ENCODE measurements around the gene CCDC85B.
A peak's percentile ranks its signal among the peaks of the same experiment; 100 is the strongest.
"Not testable (repeated sequence)": the region's sequence is repeated elsewhere in the genome, so short reads cannot be mapped to it uniquely, and the experiment has no call there.

CCDC85B gene

DNA sequence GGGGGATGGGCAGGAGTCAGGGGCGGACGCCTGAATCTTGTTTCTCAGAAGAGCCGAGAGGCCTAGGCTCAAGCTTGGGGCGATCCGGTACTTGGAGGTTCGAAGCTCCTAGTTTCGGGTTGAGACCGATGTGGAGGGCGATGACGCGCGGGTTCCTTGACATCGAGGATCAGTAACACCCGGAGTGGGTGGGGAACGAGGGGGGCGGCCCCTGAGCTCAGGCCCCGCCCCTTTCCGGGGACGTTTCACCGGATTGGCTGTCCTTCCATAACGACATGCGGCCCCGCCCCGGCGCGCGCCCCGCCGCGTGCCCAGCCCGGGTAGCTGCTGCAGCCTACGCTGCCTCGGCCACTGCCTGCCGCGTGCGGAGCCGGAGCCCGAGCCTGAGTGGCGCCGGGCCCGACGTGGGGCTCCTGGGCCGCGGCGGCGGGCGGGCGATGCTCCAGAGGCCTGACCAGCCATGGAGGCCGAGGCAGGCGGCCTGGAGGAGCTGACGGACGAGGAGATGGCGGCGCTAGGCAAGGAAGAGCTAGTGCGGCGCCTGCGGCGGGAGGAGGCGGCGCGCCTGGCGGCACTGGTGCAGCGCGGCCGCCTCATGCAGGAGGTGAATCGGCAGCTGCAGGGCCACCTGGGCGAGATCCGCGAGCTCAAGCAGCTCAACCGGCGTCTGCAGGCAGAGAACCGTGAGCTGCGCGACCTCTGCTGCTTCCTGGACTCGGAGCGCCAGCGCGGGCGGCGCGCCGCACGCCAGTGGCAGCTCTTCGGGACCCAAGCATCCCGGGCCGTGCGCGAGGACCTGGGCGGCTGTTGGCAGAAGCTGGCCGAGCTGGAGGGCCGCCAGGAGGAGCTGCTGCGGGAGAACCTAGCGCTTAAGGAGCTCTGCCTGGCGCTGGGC lies at the start of gene CCDC85B:
Gene CCDC85B, plus strand, starts transcription at position 350 of the 895 bp plus-strand sequence. Its CDS starts 111 bp downstream, at position 461.
- DNase-seq (ENCODE audit: low read depth), result peak; percentile 95

DNA sequence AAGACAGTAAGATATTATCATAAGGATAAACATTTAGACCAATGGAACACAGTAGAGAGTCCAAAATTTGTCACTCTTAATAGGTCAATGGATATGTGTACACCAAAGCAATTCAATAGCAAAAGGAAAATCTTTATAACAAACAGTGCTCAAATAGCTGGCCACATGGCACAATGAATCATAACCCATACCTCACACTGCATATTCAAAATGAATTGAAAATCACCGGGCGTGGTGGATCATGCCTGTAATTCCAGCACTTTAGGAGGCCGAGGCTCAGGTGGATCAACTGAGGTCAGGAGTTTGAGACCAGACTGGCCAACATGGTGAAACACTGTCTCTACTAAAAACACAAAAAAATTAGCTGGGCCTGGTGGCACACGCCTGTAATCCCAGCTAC lies 48.3 kb upstream of the CCDC85B start:
- DNase-seq (ENCODE audit: low read depth), result no peak

DNA sequence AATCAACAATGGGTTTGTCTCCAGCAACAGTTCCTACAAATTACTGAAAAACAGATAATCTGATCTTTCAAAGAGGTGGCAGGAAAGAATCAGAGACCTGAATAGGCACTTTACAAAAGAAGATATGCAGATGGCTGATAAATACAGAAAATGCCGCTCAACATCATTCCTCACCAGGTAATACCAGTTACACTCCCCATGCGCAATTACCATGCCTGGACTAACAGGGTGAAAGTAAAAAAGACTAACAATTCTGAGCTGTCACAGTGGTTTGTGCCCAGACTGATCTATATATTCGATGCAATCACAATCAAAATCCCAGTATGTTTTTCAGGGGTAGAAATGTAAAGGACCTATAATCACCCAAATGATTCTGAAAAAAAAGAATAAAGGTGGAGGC lies 46.7 kb upstream of the CCDC85B start:
- no peak for DNase-seq (ENCODE audit: low read depth)

DNA sequence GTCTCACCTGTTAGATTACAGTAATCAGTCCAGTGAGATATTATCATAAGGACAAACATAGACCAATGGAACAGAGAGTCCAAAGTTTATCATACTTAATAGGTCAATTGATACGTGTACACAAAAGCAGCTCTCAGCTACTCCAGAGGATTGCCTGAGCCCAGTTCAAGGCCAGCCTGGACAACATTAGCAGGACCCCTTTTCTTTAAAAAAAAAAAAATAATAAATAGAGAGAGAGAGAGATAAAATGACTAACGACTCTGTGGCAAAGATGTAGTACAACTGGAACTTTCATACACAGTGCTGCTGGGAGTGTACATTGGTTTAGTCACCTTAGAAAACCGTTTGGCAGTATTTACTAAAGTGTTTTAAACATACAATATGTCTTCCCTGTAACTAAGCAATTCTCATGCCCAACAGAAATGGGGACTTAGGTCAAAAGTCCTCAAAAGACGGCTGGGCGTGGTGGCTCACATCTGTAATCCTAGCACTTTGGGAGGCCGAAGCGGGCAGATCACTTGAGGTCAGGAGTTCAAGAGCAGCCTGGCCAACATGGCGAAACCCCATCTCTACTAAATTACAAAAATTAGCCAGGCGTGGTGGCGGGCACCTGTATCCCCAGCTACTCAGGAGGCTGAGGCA lies 46.1 kb upstream of the CCDC85B start:
- no peak for DNase-seq (ENCODE audit: low read depth)

DNA sequence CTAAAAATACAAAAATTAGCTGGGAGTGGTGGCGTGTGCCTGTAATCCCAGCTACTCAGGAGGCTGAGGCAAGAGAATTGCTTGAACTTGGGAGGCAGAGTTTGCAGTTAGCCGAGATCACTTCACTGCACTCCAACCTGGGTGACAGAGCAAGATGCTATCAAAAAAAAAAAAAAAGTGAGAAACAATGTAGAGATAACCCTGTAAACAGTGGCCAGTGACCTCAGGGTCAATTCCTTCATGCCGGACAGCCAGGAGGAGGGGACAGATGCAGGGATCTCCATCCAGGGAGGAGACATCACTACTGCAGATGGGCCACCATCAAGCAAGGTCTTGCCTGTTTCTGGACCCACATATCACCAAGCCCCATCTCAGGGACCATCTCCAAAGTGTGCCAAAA lies 42.7 kb upstream of the CCDC85B start:
- DNase-seq (ENCODE audit: low read depth), result no peak

DNA sequence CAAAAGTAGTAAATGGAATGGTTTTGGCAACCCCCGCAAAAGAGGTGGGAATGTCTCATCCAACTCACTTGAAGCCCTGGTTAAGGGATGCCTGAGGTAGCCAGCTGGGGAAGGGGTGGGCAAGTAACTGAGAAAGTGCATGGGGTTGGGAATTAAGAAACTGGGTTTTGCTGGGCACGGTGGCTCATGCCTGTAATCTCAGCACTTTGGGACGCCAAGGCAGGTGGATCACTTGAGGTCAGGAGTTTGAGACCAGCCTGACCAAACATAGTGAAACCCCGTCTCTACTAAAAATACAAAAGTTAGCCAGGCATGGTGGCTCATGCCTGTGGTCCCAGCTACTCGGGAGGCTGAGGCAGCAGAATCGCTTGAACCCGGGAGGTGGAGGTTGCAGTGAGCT lies 41.8 kb upstream of the CCDC85B start:
- DNase-seq (ENCODE audit: low read depth), result not testable (repeated sequence)

DNA sequence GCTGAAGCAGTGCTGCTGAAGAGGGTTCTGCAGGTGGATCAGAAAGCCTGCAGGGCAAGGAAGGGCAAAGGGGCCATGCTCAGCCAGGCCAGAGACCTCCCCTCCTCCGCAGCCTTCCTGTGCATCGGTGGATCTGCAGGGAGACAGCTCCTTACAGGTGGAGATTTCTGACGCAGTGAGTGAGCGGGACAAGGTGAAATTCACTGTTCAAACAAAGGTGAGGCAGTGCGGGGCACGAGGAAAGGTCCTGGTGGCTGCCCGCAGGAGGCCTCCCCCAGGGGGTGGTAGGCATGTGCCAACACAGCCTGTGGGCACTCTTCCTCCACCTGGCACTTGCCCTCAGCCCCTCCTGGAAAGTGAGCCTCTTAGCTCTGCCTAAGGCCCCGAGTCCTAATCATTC lies 41.1 kb upstream of the CCDC85B start:
- no peak for DNase-seq (ENCODE audit: low read depth)

DNA sequence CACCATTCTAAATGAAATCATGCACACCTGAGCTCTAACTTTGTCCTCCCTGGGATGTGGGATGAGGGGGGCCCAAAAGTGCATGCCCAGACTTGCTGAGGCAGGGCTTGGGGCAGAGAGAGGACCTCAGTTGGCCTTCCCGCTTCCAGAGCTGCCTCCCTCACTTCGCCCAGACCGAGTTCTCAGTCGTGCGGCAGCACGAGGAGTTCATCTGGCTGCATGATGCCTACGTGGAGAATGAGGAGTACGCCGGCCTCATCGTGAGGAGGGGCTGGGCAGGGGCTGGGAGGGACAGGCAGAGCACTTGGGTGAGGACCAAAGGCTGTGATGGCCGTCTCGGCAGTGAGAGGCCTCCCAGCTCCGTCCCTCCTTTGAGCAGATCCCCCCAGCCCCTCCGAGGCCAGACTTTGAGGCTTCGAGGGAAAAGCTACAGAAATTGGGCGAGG lies 40.7 kb upstream of the CCDC85B start:
- no peak for DNase-seq (ENCODE audit: low read depth)

DNA sequence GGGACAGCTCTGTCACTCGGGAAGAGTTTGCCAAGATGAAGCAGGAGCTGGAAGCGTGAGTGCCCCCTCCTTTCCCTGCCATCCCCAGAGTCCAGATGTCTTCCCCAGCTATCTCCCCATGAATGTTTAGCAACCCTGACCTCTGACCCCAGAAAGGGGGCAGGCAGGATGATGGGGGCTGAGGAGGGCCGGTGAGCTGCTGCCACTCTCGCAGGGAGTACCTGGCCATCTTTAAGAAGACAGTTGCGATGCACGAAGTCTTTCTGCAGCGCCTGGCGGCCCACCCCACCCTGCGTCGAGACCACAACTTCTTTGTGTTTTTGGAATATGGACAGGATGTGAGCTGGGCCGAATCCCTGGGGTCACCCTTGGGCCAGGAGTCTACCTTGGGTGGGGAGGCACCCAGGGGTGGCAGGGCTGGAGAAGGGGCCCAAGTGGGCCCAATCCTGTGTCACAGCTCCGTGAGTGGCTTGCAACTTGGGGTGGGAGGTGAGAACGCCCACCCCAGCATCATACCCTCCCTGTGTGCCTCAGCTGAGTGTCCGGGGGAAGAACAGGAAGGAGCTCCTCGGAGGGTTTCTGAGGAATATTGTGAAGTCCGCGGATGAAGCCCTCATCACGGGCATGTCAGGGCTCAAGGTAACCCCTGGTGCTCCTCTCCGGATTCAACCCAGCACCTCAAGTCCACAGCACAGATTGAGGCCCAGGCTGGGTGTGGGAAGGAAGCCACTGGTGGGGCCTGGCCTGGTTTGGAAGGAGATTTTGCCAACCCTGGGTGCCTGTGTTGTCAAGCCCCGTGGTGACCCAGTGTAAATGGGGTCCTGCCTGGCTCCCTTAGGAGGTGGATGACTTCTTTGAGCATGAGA lies 40.0 kb upstream of the CCDC85B start:
- DNase-seq (ENCODE audit: low read depth), result no peak

DNA sequence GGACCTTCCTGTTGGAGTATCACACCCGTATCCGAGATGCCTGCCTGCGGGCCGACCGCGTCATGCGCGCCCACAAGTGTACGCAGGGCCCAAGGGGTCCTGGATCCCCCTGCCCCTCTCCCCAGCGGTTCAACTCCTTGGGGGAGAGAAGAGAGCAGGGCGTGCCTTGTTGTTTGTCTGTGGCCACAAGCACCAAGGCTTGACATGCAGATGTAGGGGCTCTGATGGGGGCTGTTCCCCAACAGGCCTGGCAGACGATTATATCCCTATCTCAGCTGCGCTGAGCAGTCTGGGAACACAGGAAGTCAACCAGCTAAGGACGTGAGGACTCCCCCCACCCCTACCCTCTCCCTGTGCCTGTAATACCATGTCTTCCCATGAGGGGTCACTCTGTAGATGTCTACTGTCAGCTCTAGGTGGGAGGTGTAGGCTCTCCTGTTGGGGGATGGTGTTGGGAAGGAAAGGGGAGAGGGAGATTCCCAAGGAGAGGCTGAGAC lies 39.3 kb upstream of the CCDC85B start:
- DNase-seq (ENCODE audit: low read depth), result no peak

DNA sequence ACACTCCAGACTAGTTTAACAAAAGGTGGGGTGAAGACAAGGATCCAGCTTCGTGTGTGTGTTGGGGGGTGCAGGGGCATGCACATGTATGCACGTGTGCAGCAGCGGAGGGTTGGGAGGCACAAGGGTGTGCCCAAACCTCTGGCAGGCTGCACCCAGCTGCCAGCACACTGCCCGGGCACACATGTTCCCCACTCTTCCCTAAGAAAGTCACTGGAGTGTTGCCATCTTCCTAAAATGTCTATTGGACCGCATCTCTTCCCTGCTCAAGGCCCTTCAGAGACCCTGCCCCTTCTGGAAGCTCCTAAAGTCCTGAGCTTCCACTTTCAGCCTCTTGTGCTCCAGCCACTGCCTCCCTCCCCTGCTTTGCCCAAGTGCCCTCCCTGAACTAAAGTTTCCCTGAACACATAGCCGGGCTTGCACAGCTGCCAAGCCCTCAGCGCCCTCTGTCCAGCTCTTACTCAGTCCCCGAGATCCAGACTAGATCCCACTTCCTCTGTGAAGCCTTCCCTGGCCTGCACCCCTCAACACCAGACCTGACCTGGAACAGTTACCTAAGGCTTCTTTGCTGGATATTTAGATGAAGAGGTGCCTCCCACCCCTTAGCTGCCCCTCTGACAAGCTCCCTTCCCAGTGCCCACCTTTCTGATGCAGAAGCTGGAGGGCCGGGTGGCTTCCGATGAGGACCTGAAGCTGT lies 38.5 kb upstream of the CCDC85B start:
- DNase-seq (ENCODE audit: low read depth), result no peak

DNA sequence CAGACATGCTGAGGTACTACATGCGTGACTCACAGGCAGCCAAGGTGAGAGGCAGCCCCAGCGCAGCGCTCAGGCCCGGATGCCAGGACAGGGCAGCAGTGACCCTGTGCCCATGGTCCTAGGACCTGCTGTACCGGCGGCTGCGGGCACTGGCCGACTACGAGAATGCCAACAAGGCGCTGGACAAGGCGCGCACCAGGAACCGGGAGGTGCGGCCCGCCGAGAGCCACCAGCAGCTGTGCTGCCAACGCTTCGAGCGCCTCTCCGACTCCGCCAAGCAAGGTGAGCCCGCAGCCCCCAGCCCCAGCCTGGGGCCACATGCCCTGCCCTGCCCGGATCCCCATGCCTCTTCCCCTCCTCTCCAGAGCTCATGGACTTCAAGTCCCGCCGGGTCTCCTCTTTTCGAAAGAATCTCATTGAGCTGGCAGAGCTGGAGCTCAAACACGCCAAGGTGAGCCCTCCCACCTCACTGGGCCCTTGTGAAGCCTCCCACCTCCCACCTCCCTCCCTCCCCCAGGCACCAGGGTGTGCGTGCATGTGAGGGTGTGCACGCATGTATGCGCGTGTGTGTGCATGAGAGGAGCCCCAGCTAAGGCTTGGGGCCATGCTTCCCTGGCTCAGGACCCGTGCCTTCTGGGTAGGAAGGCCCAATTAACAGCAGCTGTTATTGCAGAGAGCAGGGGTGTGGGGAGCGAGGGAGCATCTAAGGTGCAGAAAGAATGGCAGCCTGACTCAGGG lies 37.8 kb upstream of the CCDC85B start:
- DNase-seq (ENCODE audit: low read depth), result no peak

DNA sequence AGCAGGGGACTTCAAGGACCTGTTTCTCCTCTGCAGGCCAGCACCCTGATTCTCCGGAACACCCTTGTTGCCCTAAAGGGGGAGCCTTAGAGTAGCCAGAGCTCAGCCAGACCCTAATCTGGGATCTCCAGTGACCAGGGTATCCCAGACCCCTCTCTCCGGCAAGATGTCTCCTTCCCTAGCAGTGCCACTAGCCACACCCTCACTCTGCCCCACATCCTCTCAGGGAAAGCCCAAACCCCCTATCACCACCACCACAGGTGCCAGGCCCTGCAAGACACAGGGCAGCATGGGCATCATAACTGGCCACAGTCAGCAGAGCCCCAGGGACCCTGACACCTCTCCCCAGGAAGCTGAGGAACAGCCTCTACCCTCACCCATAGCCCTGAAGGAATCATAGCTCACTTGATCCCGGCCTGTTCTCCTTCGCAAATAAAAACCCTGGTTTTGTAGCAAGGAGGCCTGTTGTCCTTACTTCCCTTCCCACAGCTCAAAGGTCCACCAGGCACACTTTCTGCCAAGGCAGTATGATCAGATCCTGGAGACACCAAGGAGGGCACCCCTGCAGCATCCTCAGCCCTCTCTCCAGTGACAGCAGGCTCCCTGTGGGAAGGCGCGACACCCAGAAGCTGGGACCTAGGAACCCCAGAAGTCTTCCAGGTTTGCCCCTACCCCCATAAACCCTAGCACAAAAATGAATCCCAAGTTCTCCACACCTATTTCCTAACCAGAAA lies 37.1 kb upstream of the CCDC85B start:
- DNase-seq (ENCODE audit: low read depth), result no peak

DNA sequence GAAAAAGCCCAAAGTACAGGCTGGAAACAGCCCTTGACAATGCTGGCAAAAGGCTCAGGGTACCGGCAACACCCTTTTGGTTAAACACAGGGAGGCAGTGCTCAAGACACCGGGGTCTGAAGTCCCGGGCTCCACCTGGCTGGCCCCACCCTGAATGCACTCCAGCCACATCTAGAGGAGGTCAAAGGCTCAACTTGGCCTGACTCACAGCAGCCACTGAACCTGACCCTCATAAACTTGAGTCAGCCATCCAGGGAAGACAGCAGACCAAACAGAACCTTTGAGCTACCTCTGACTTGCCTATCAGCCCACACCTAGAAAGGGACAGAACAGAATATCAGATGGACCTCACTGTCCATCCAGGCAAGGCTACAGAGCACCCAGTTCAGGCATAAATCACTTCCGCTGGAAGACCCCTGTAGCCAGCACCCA lies 36.3 kb upstream of the CCDC85B start:
- DNase-seq (ENCODE audit: low read depth), result no peak

DNA sequence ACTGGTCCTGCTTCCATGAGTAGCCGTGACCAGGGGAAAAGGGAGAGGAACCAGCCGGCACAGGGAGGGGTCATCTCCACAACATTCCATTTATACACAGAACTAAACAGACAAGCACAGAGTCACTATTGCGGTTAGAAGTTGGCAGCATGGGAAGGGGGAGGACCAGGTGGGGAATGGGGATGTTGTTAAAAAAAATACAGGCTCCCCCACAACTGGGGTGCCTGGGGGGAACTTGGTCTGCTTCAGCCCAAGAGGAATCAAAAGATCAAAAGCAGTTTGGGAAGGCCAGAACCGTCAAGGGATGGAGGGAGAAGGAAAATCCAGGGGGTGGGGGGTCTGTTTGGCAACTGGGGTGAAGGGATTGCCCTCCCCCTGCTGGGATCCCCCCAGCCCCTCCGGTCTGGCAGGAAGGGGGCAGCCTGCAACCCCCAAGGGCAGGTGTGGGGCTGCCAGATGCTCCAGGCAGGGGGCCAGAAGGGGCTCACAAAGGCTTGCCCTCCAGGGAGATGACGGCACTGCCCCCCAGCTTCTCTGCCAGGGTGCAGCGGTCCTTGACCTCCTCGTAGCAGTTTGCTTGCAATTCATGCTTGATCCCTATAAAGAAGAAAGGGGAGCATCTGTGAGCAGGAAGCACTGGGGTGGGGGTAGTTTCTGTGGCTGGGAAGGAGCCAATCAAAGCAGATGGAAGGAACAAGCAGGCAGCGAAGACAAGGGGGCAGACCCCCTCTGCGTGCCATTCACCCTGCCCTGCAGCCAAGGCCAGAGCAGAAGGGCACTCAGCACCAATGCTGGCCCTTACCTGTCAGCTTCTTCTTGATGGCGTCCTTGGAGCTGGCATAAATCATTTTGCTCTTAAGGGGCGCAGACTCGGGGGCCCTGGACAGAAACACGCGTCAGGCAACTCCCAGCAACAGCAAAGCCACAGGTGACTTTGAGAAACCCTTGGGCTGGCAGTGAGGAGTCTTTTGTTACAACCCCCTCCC lies 35.3 kb upstream of the CCDC85B start:
- DNase-seq (ENCODE audit: low read depth), result no peak

DNA sequence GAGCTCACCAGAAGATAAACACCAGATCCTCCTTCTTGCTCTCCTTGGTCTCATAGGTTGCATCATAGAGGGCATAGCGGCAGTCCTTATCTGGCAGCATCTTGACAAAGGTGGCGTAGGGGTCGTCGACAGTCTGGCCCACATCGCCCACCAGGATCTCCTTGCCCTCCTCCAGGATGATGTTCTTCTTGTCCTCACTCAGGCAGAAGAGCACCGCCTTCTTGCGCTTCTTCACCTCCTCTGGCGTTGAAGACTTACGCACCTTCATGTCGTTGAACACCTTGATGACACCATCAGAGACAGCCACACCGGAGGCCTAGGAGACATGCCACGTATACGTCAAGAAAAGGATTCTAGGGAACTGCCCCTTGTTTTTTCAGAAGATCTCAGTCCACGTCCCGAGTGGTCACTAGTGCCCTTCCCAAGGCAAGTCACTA lies 34.5 kb upstream of the CCDC85B start:
- DNase-seq (ENCODE audit: low read depth), result no peak

DNA sequence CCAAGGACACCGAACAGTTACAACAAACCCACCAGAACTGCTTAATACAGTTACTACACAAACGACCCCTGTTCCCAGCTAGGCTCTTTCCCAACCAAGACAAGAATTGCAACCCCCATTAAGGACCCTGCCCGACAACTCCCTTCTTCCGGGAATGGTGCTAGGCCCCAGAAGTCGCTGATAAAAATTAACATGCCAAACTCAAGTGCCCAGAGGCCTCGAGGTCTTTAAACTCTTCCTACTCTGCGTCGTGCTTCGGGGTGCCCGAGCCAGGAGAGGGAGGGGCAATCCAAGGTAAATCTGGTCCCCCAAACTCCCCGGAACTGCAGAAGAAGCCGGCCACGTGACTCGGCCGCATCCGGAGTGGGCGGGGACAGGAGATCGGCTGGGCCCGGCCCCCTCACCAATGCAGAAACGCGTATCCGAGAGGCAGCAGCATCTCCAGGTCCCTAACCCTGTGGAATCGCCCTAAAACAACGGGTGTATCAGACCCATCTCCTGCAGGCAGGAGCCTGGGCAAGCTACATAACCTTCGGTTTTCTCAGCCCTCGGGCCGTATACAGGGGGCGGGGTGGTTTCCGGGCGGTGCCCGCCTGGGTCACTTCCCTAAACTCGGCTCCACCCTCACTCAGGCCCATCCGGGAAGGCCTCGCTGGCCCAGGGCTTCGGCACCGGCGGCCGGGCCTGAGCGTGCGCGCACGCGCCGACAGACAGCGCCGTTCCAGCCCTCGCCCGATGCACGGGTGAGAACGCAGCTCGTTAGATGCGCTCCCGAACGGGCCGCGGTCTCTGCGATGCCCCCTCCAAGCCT lies 33.6 kb upstream of the CCDC85B start:
- peak; percentile 55 for DNase-seq (ENCODE audit: low read depth)

DNA sequence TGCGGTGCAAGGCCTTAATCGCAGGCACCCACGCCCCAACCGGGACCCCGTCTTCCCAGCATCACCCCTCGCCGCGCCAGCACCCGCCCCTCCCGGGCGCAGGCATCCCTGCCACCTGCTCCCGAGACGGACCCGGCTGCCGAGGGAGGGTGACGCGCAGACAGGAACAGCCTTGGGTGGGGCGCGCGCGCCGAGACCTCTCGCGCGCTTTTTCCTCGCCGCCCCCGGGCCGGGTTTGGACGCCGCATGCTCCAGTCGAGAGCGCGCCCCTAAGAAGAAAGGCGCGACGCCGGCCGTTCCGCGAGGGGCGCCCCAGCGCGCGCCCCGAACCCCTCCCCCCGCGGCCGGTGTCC lies 33.0 kb upstream of the CCDC85B start:
- no peak for DNase-seq (ENCODE audit: low read depth)

All from stimulated activated CD8-positive, alpha-beta memory T cell treated with anti-CD3 and anti-CD28 coated beads, Interleukin-15, amount 100 ng/mL, for 24 hours (primary cell).